ENCODE results near the gene AIPL1. TPM values are rescaled to one million over a fixed set of nuclear protein-coding genes. Genes with fewer than 3 reads are reported as not detected.
A peak's percentile ranks its signal among the peaks of the same experiment; 100 is the strongest.

Gene AIPL1
- total and polyA plus RNA-seq, 4 experiments from 2014 or later: not detected

- H3K4me3 ChIP-seq (ENCODE audit: low read length in 2 of 2): no peak overlapping the region
- peaks cover 0 to 10% (median 3%) of the 10 kb centered on the region in 8 donors for H3K9me3 Mint-ChIP-seq
- no peak overlapping the region for H3K27ac ChIP-seq (ENCODE audit: low read depth, low read length)
- no peak overlapping the region for H3K4me3 Mint-ChIP-seq
- CTCF ChIA-PET (ENCODE audit: partially characterized antibody): no interaction called here
- no peaks in the 10 kb centered on the region for H3K36me3 Mint-ChIP-seq
- no peak overlapping the region for H3K27ac Mint-ChIP-seq
- no peaks in the 10 kb centered on the region for H3K4me1 ChIP-seq (ENCODE audit: insufficient read depth, low read length)
- H3K27me3 Mint-ChIP-seq: peaks cover 24 to 29% of the 10 kb centered on the region in 2 donors
- DNase-seq: no peak
- no peaks in the 10 kb centered on the region for H3K9me3 ChIP-seq (ENCODE audit: control insufficient read depth in 1 of 2, low read length in 2 of 2)
- no peaks in the 10 kb centered on the region for H3K4me1 Mint-ChIP-seq
- POLR2A ChIA-PET (ENCODE audit: partially characterized antibody): no interaction called here
- intact Hi-C loops (cut with micrococcal nuclease): no loop called here
- no peaks in the 10 kb centered on the region for H3K27me3 ChIP-seq (ENCODE audit: insufficient read depth, low read length)
- no peaks in the 10 kb centered on the region for H3K36me3 ChIP-seq (ENCODE audit: insufficient read depth, low read length)
Measured at GRCh38 chr17:6381526-6382465, 53.1 kb downstream of the AIPL1 start.

- no peaks in the 10 kb centered on the region for H3K9me3 ChIP-seq (ENCODE audit: control insufficient read depth in 1 of 2, low read length in 2 of 2)
- Mint-ChIP-seq H3K4me1 (no peaks in the 10 kb centered on the region), H3K27ac (no peak overlapping the region), H3K4me3 (no peak overlapping the region), H3K9me3 (peaks cover 0 to 10% (median 3%) of the 10 kb centered on the region in 8 donors), H3K27me3 (peaks cover 23 to 27% of the 10 kb centered on the region in 2 donors), H3K36me3 (no peaks in the 10 kb centered on the region)
- H3K27ac ChIP-seq (ENCODE audit: low read depth, low read length): no peak overlapping the region
- H3K4me1 ChIP-seq (ENCODE audit: insufficient read depth, low read length): no peaks in the 10 kb centered on the region
- no peaks in the 10 kb centered on the region for H3K36me3 ChIP-seq (ENCODE audit: insufficient read depth, low read length)
- CTCF ChIA-PET (ENCODE audit: partially characterized antibody): no interaction called here
- DNase-seq: no peak
- POLR2A ChIA-PET (ENCODE audit: partially characterized antibody): no interaction called here
- H3K27me3 ChIP-seq (ENCODE audit: insufficient read depth, low read length): no peaks in the 10 kb centered on the region
- intact Hi-C loops (cut with micrococcal nuclease): no loop called here
- H3K4me3 ChIP-seq (ENCODE audit: low read length in 2 of 2): no peak overlapping the region
Measured at GRCh38 chr17:6380915-6381438, 53.9 kb downstream of the AIPL1 start.

GRCh38 chr17:6377906-6378305 is 57.0 kb downstream of the AIPL1 start:
- ChIA-PET POLR2A (ENCODE audit: partially characterized antibody) (no interaction called here), CTCF (ENCODE audit: partially characterized antibody) (no interaction called here)
- Mint-ChIP-seq H3K4me1 (peaks cover 0 to 10% (median 3%) of the 10 kb centered on the region in 4 donors), H3K9me3 (peaks cover 0 to 10% (median 3%) of the 10 kb centered on the region in 8 donors), H3K4me3 (no peak overlapping the region), H3K27me3 (peaks cover 20 to 21% of the 10 kb centered on the region in 2 donors), H3K27ac (no peak overlapping the region), H3K36me3 (no peaks in the 10 kb centered on the region)
- H3K4me3 ChIP-seq (ENCODE audit: low read length in 2 of 2): no peak overlapping the region
- no peaks in the 10 kb centered on the region for H3K9me3 ChIP-seq (ENCODE audit: control insufficient read depth in 1 of 2, low read length in 2 of 2)
- intact Hi-C loops (cut with micrococcal nuclease): no loop called here
- no peaks in the 10 kb centered on the region for H3K27me3 ChIP-seq (ENCODE audit: insufficient read depth, low read length)
- no peak for DNase-seq
- no peaks in the 10 kb centered on the region for H3K36me3 ChIP-seq (ENCODE audit: insufficient read depth, low read length)
- H3K27ac ChIP-seq (ENCODE audit: low read depth, low read length): no peak overlapping the region
- no peaks in the 10 kb centered on the region for H3K4me1 ChIP-seq (ENCODE audit: insufficient read depth, low read length)

- CTCF ChIA-PET (ENCODE audit: partially characterized antibody): no interaction called here
- H3K4me1 Mint-ChIP-seq: peaks cover 0 to 10% (median 3%) of the 10 kb centered on the region in 4 donors
- Histone ChIP-seq H3K9me3 (ENCODE audit: control insufficient read depth in 1 of 2, low read length in 2 of 2) (no peaks in the 10 kb centered on the region), H3K4me1 (ENCODE audit: insufficient read depth, low read length) (no peaks in the 10 kb centered on the region), H3K4me3 (ENCODE audit: low read length in 2 of 2) (no peak overlapping the region), H3K27me3 (ENCODE audit: insufficient read depth, low read length) (no peaks in the 10 kb centered on the region), H3K36me3 (ENCODE audit: insufficient read depth, low read length) (no peaks in the 10 kb centered on the region), H3K27ac (ENCODE audit: low read depth, low read length) (no peak overlapping the region)
- intact Hi-C loops (cut with micrococcal nuclease): no loop called here
- H3K27me3 Mint-ChIP-seq: peaks cover 19% of the 10 kb centered on the region in 2 donors
- POLR2A ChIA-PET (ENCODE audit: partially characterized antibody): no interaction called here
- no peak overlapping the region for H3K27ac Mint-ChIP-seq
- no peaks in the 10 kb centered on the region for H3K36me3 Mint-ChIP-seq
- peaks cover 0 to 12% (median 3%) of the 10 kb centered on the region in 8 donors for H3K9me3 Mint-ChIP-seq
- no peak for DNase-seq
- no peak overlapping the region for H3K4me3 Mint-ChIP-seq
Measured at GRCh38 chr17:6376931-6377361, 58.0 kb downstream of the AIPL1 start.

- peaks cover 0 to 12% (median 3%) of the 10 kb centered on the region in 8 donors for H3K9me3 Mint-ChIP-seq
- H3K27ac Mint-ChIP-seq: no peak overlapping the region
- H3K9me3 ChIP-seq (ENCODE audit: control insufficient read depth in 1 of 2, low read length in 2 of 2): no peaks in the 10 kb centered on the region
- peaks cover 17 to 20% of the 10 kb centered on the region in 2 donors for H3K27me3 Mint-ChIP-seq
- H3K4me3 Mint-ChIP-seq: no peak overlapping the region
- H3K27me3 ChIP-seq (ENCODE audit: insufficient read depth, low read length): no peaks in the 10 kb centered on the region
- intact Hi-C loops (cut with micrococcal nuclease): no loop called here
- H3K4me1 ChIP-seq (ENCODE audit: insufficient read depth, low read length): no peaks in the 10 kb centered on the region
- DNase-seq: peak in 1 of 5 donors; percentile 44
- no peaks in the 10 kb centered on the region for H3K36me3 ChIP-seq (ENCODE audit: insufficient read depth, low read length)
- no peak overlapping the region for H3K4me3 ChIP-seq (ENCODE audit: low read length in 2 of 2)
- ChIA-PET CTCF (ENCODE audit: partially characterized antibody) (no interaction called here), POLR2A (ENCODE audit: partially characterized antibody) (no interaction called here)
- no peaks in the 10 kb centered on the region for H3K36me3 Mint-ChIP-seq
- H3K4me1 Mint-ChIP-seq: peaks cover 0 to 10% (median 3%) of the 10 kb centered on the region in 4 donors
- no peak overlapping the region for H3K27ac ChIP-seq (ENCODE audit: low read depth, low read length)
Measured at GRCh38 chr17:6374761-6375312, 60.1 kb downstream of the AIPL1 start.

- Mint-ChIP-seq H3K4me1 (peaks cover 0 to 10% (median 3%) of the 10 kb centered on the region in 4 donors), H3K4me3 (no peak overlapping the region), H3K27ac (peak overlapping the region in 1 of 7 donors; percentile 32), H3K9me3 (peaks cover 0 to 12% (median 2%) of the 10 kb centered on the region in 8 donors), H3K27me3 (peaks cover 17 to 18% of the 10 kb centered on the region in 2 donors), H3K36me3 (no peaks in the 10 kb centered on the region)
- DNase-seq: no peak
- CTCF ChIA-PET (ENCODE audit: partially characterized antibody): no interaction called here
- Histone ChIP-seq H3K9me3 (ENCODE audit: control insufficient read depth in 1 of 2, low read length in 2 of 2) (no peaks in the 10 kb centered on the region), H3K27ac (ENCODE audit: low read depth, low read length) (no peak overlapping the region), H3K36me3 (ENCODE audit: insufficient read depth, low read length) (no peaks in the 10 kb centered on the region), H3K4me3 (ENCODE audit: low read length in 2 of 2) (no peak overlapping the region), H3K4me1 (ENCODE audit: insufficient read depth, low read length) (no peaks in the 10 kb centered on the region), H3K27me3 (ENCODE audit: insufficient read depth, low read length) (no peaks in the 10 kb centered on the region)
- intact Hi-C loops (cut with micrococcal nuclease): no loop called here
- POLR2A ChIA-PET (ENCODE audit: partially characterized antibody): no interaction called here
Measured at GRCh38 chr17:6374271-6374691, 60.6 kb downstream of the AIPL1 start.
